T-helper 2 cell (primary cell): ENCODE measurements around the gene APBA1.

Experiments used
- DNase-seq, 5 experiments: peaks; one replicate each; pipeline versions ENCODE4 v3.0.0 to v3.0.0-alpha.2; 2012 to 2022

The APBA1 gene

GRCh38 chr9:69392826-69393225, 279.3 kb downstream of the APBA1 start:
- DNase-seq = no peak

GRCh38 chr9:69391946-69392345, 280.2 kb downstream of the APBA1 start:
- no peak for DNase-seq

GRCh38 chr9:69391487-69391886, 280.7 kb downstream of the APBA1 start:
- DNase-seq = no peak

GRCh38 chr9:69389437-69389995, 282.7 kb downstream of the APBA1 start:
- DNase-seq = no peak

- no peak for DNase-seq
These were observed 283.6 kb downstream of the APBA1 start for GRCh38 chr9:69388596-69388995.

- DNase-seq = no peak
These were observed 285.5 kb downstream of the APBA1 start for GRCh38 chr9:69386651-69387050.

- no peak for DNase-seq
These were observed 286.6 kb downstream of the APBA1 start for GRCh38 chr9:69385581-69386033.

- DNase-seq = no peak
These were observed 290.0 kb downstream of the APBA1 start for GRCh38 chr9:69382135-69382534.

- DNase-seq = no peak
These were observed 291.4 kb downstream of the APBA1 start for GRCh38 chr9:69380811-69381210.

- DNase-seq = no peak
These were observed 291.9 kb downstream of the APBA1 start for GRCh38 chr9:69380301-69380700.

GRCh38 chr9:69379270-69379982, 292.7 kb downstream of the APBA1 start:
- DNase-seq = no peak

- no peak for DNase-seq
These were observed 294.2 kb downstream of the APBA1 start for GRCh38 chr9:69377981-69378380.
